Measurements from ENCODE around the gene DUSP21.

The DUSP21 gene

GRCh38 chrX:44873415-44874276, 29.8 kb downstream of the DUSP21 start:
- H3K36me3 ChIP-seq (ENCODE audit: insufficient read depth, low read length) = peaks cover 7% of the 10 kb centered on the region
- H3K4me3 ChIP-seq = peak overlapping the region; percentile 80
- no peak for DNase-seq (ENCODE audit: low read depth, low spot score)
- peak overlapping the region; percentile 97 for H3K27ac ChIP-seq
- H3K9me3 ChIP-seq (ENCODE audit: low read depth, low read length) = no peaks in the 10 kb centered on the region
- H3K9ac ChIP-seq (ENCODE audit: insufficient read length) = peak overlapping the region; percentile 91
- TF ChIP-seq POLR2AphosphoS5 (IDR thresholded peaks at IDR 0.05; ENCODE audit: borderline replicate concordance, low read depth, low read length) (no peak; the same call in 1 of the 2 replicates), EZH2 (IDR thresholded peaks at IDR 0.05) (no peak), FOXP2 (optimal IDR thresholded peaks at IDR 0.05; ENCODE audit: control extremely low read depth, extremely low read length, insufficient read depth) (no peak)

GRCh38 chrX:44874420-44875184, 30.8 kb downstream of the DUSP21 start:
- TF ChIP-seq POLR2AphosphoS5 (IDR thresholded peaks at IDR 0.05; ENCODE audit: borderline replicate concordance, low read depth, low read length) = no peak
- TF ChIP-seq EZH2 (IDR thresholded peaks at IDR 0.05) = no peak
- no peak for TF ChIP-seq FOXP2 (optimal IDR thresholded peaks at IDR 0.05; ENCODE audit: control extremely low read depth, extremely low read length, insufficient read depth)
- H3K36me3 ChIP-seq (ENCODE audit: insufficient read depth, low read length) = peaks cover 10% of the 10 kb centered on the region
- H3K4me3 ChIP-seq = peak overlapping the region; percentile 80

GRCh38 chrX:44875185-44875489, 31.3 kb downstream of the DUSP21 start:
- H3K27ac ChIP-seq = peak overlapping the region; percentile 30; the same call in 1 of the 2 replicates

More at GRCh38 chrX:44874420-44875184, 30.8 kb downstream of the DUSP21 start:
- peak overlapping the region; percentile 97 for H3K27ac ChIP-seq
- H3K9ac ChIP-seq (ENCODE audit: insufficient read length) = peak overlapping the region; percentile 91
- no peaks in the 10 kb centered on the region for H3K9me3 ChIP-seq (ENCODE audit: low read depth, low read length)
- no peak for DNase-seq (ENCODE audit: low read depth, low spot score)

GRCh38 chrX:44876086-44876485, 32.3 kb downstream of the DUSP21 start:
- no peaks in the 10 kb centered on the region for H3K9me3 ChIP-seq (ENCODE audit: low read depth, low read length)
- no peak overlapping the region for H3K27ac ChIP-seq
- H3K4me3 ChIP-seq = peak overlapping the region; percentile 80
- peak overlapping the region; percentile 91 for H3K9ac ChIP-seq (ENCODE audit: insufficient read length)
- no peak for DNase-seq (ENCODE audit: low read depth, low spot score)
- TF ChIP-seq POLR2AphosphoS5 (IDR thresholded peaks at IDR 0.05; ENCODE audit: borderline replicate concordance, low read depth, low read length) (no peak), EZH2 (IDR thresholded peaks at IDR 0.05) (no peak)
- peaks cover 10% of the 10 kb centered on the region for H3K36me3 ChIP-seq (ENCODE audit: insufficient read depth, low read length)

More at GRCh38 chrX:44875185-44875489, 31.3 kb downstream of the DUSP21 start:
- Histone ChIP-seq H3K9ac (ENCODE audit: insufficient read length) (peak overlapping the region; percentile 91), H3K36me3 (ENCODE audit: insufficient read depth, low read length) (peaks cover 10% of the 10 kb centered on the region), H3K4me3 (peak overlapping the region; percentile 80), H3K9me3 (ENCODE audit: low read depth, low read length) (no peaks in the 10 kb centered on the region)
- DNase-seq (ENCODE audit: low read depth, low spot score) = no peak
- no peak for TF ChIP-seq FOXP2 (optimal IDR thresholded peaks at IDR 0.05; ENCODE audit: control extremely low read depth, extremely low read length, insufficient read depth)
- TF ChIP-seq EZH2 (IDR thresholded peaks at IDR 0.05) = no peak
- TF ChIP-seq POLR2AphosphoS5 (IDR thresholded peaks at IDR 0.05; ENCODE audit: borderline replicate concordance, low read depth, low read length) = no peak

- H3K27ac ChIP-seq = no peak overlapping the region
- H3K9ac ChIP-seq (ENCODE audit: insufficient read length) = no peak overlapping the region
- H3K4me3 ChIP-seq = no peak overlapping the region
- DNase-seq (ENCODE audit: low read depth, low spot score) = no peak
- H3K9me3 ChIP-seq (ENCODE audit: low read depth, low read length) = no peaks in the 10 kb centered on the region
- H3K36me3 ChIP-seq (ENCODE audit: insufficient read depth, low read length) = peaks cover 10% of the 10 kb centered on the region
- TF ChIP-seq FOXP2 (optimal IDR thresholded peaks at IDR 0.05; ENCODE audit: control extremely low read depth, extremely low read length, insufficient read depth) (no peak), EZH2 (IDR thresholded peaks at IDR 0.05) (no peak)
These were observed 32.9 kb downstream of the DUSP21 start for GRCh38 chrX:44876767-44877166.

- H3K27ac ChIP-seq = no peak overlapping the region
- peaks cover 10% of the 10 kb centered on the region for H3K36me3 ChIP-seq (ENCODE audit: insufficient read depth, low read length)
- no peaks in the 10 kb centered on the region for H3K9me3 ChIP-seq (ENCODE audit: low read depth, low read length)
- H3K9ac ChIP-seq (ENCODE audit: insufficient read length) = no peak overlapping the region
- DNase-seq (ENCODE audit: low read depth, low spot score) = no peak
- H3K4me3 ChIP-seq = no peak overlapping the region
- TF ChIP-seq POLR2AphosphoS5 (IDR thresholded peaks at IDR 0.05; ENCODE audit: borderline replicate concordance, low read depth, low read length) = no peak
- TF ChIP-seq EZH2 (IDR thresholded peaks at IDR 0.05) = no peak
- TF ChIP-seq FOXP2 (optimal IDR thresholded peaks at IDR 0.05; ENCODE audit: control extremely low read depth, extremely low read length, insufficient read depth) = no peak
These were observed 35.0 kb downstream of the DUSP21 start for GRCh38 chrX:44878780-44879179.

GRCh38 chrX:44881549-44881948, 37.7 kb downstream of the DUSP21 start:
- Histone ChIP-seq H3K9me3 (ENCODE audit: low read depth, low read length) (no peaks in the 10 kb centered on the region), H3K36me3 (ENCODE audit: insufficient read depth, low read length) (peaks cover 10% of the 10 kb centered on the region), H3K27ac (no peak overlapping the region), H3K4me3 (no peak overlapping the region), H3K9ac (ENCODE audit: insufficient read length) (no peak overlapping the region)
- no peak for DNase-seq (ENCODE audit: low read depth, low spot score)
- TF ChIP-seq EZH2 (IDR thresholded peaks at IDR 0.05) (no peak), POLR2AphosphoS5 (IDR thresholded peaks at IDR 0.05; ENCODE audit: borderline replicate concordance, low read depth, low read length) (no peak), FOXP2 (optimal IDR thresholded peaks at IDR 0.05; ENCODE audit: control extremely low read depth, extremely low read length, insufficient read depth) (no peak)

GRCh38 chrX:44882635-44883034, 38.8 kb downstream of the DUSP21 start:
- Histone ChIP-seq H3K4me3 (no peak overlapping the region), H3K27ac (no peak overlapping the region), H3K9ac (ENCODE audit: insufficient read length) (no peak overlapping the region), H3K36me3 (ENCODE audit: insufficient read depth, low read length) (peaks cover 3% of the 10 kb centered on the region; the same call in 1 of the 2 replicates), H3K9me3 (ENCODE audit: low read depth, low read length) (no peaks in the 10 kb centered on the region)
- DNase-seq (ENCODE audit: low read depth, low spot score) = no peak
- no peak for TF ChIP-seq POLR2AphosphoS5 (IDR thresholded peaks at IDR 0.05; ENCODE audit: borderline replicate concordance, low read depth, low read length)
- TF ChIP-seq FOXP2 (optimal IDR thresholded peaks at IDR 0.05; ENCODE audit: control extremely low read depth, extremely low read length, insufficient read depth) = no peak
- TF ChIP-seq EZH2 (IDR thresholded peaks at IDR 0.05) = no peak

All from SK-N-MC (cell line).